Measurements from ENCODE around the gene PVR. TPM values are rescaled to one million over a fixed set of nuclear protein-coding genes. Genes with fewer than 3 reads are reported as not detected.

The PVR gene
- total RNA-seq, 2 donors from 2014 or later = 21.2 to 31.6 TPM

- peaks cover 12% of the 10 kb centered on the region for H3K9me3 Mint-ChIP-seq
- 71 to 92% methylated on average over 3 of the region's 3 CpGs for WGBS, 2 experiments (ENCODE audit: insufficient coverage in 1 of 2, insufficient read length in 1 of 2)
- no peaks in the 10 kb centered on the region for H3K27me3 ChIP-seq (ENCODE audit: control insufficient read depth, insufficient read depth, low read length, poor library complexity, severe bottlenecking)
- H3K4me3 ChIP-seq (ENCODE audit: low read length) = no peak overlapping the region
- peaks cover 4% of the 10 kb centered on the region for H3K4me1 ChIP-seq (ENCODE audit: control insufficient read depth, insufficient read depth, low read length)
- H3K9me3 ChIP-seq (ENCODE audit: control insufficient read depth, low read length) = peaks cover 18% of the 10 kb centered on the region
- H3K27ac ChIP-seq (ENCODE audit: low read depth, low read length) = no peak overlapping the region
- peaks cover 4% of the 10 kb centered on the region for H3K36me3 Mint-ChIP-seq (ENCODE audit: low read depth)
- peak overlapping the region; percentile 1 for H3K4me3 Mint-ChIP-seq
- TF ChIP-seq, protein P1, sequence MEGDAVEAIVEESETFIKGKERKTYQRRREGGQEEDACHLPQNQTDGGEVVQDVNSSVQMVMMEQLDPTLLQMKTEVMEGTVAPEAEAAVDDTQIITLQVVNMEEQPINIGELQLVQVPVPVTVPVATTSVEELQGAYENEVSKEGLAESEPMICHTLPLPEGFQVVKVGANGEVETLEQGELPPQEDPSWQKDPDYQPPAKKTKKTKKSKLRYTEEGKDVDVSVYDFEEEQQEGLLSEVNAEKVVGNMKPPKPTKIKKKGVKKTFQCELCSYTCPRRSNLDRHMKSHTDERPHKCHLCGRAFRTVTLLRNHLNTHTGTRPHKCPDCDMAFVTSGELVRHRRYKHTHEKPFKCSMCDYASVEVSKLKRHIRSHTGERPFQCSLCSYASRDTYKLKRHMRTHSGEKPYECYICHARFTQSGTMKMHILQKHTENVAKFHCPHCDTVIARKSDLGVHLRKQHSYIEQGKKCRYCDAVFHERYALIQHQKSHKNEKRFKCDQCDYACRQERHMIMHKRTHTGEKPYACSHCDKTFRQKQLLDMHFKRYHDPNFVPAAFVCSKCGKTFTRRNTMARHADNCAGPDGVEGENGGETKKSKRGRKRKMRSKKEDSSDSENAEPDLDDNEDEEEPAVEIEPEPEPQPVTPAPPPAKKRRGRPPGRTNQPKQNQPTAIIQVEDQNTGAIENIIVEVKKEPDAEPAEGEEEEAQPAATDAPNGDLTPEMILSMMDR (conservative IDR thresholded peaks at IDR 0.05) = no peak
- DNase-seq = no peak
- peaks cover 3% of the 10 kb centered on the region for H3K27me3 Mint-ChIP-seq (ENCODE audit: insufficient read depth)
- H3K4me1 Mint-ChIP-seq = peaks cover 31% of the 10 kb centered on the region
- H3K27ac Mint-ChIP-seq = no peak overlapping the region
- no peaks in the 10 kb centered on the region for H3K36me3 ChIP-seq (ENCODE audit: control insufficient read depth, insufficient read depth, low read length)
- H3K9ac ChIP-seq (ENCODE audit: extremely low read depth, low read length, poor library complexity, severe bottlenecking) = no peak overlapping the region
Observed at GRCh38 chr19:44597131-44597491, 46.6 kb upstream of the PVR start.

- peaks cover 3% of the 10 kb centered on the region for H3K27me3 Mint-ChIP-seq (ENCODE audit: insufficient read depth)
- H3K4me1 Mint-ChIP-seq = peaks cover 31% of the 10 kb centered on the region
- no peak overlapping the region for H3K27ac Mint-ChIP-seq
- H3K4me3 ChIP-seq (ENCODE audit: low read length) = peak overlapping the region; percentile 47
- H3K4me1 ChIP-seq (ENCODE audit: control insufficient read depth, insufficient read depth, low read length) = peaks cover 4% of the 10 kb centered on the region
- H3K27ac ChIP-seq (ENCODE audit: low read depth, low read length) = no peak overlapping the region
- no peak overlapping the region for H3K4me3 Mint-ChIP-seq
- no peak overlapping the region for H3K9ac ChIP-seq (ENCODE audit: extremely low read depth, low read length, poor library complexity, severe bottlenecking)
- no peaks in the 10 kb centered on the region for H3K36me3 Mint-ChIP-seq (ENCODE audit: low read depth)
- H3K9me3 ChIP-seq (ENCODE audit: control insufficient read depth, low read length) = peaks cover 9% of the 10 kb centered on the region
- peaks cover 6% of the 10 kb centered on the region for H3K9me3 Mint-ChIP-seq
- no peak for DNase-seq
- H3K27me3 ChIP-seq (ENCODE audit: control insufficient read depth, insufficient read depth, low read length, poor library complexity, severe bottlenecking) = no peaks in the 10 kb centered on the region
- no peaks in the 10 kb centered on the region for H3K36me3 ChIP-seq (ENCODE audit: control insufficient read depth, insufficient read depth, low read length)
- TF ChIP-seq, protein P1 (conservative IDR thresholded peaks at IDR 0.05) = no peak
Observed at GRCh38 chr19:44598355-44598754, 45.4 kb upstream of the PVR start.

GRCh38 chr19:44598880-44599279, 44.8 kb upstream of the PVR start:
- H3K27me3 Mint-ChIP-seq (ENCODE audit: insufficient read depth) = peaks cover 3% of the 10 kb centered on the region
- no peak overlapping the region for H3K27ac ChIP-seq (ENCODE audit: low read depth, low read length)
- no peak overlapping the region for H3K4me3 ChIP-seq (ENCODE audit: low read length)
- peaks cover 9% of the 10 kb centered on the region for H3K9me3 ChIP-seq (ENCODE audit: control insufficient read depth, low read length)
- H3K36me3 ChIP-seq (ENCODE audit: control insufficient read depth, insufficient read depth, low read length) = no peaks in the 10 kb centered on the region
- H3K9ac ChIP-seq (ENCODE audit: extremely low read depth, low read length, poor library complexity, severe bottlenecking) = no peak overlapping the region
- peaks cover 6% of the 10 kb centered on the region for H3K9me3 Mint-ChIP-seq
- H3K27ac Mint-ChIP-seq = no peak overlapping the region
- peaks cover 28% of the 10 kb centered on the region for H3K4me1 Mint-ChIP-seq
- TF ChIP-seq, protein P1 (conservative IDR thresholded peaks at IDR 0.05) = no peak
- no peak for DNase-seq
- H3K4me3 Mint-ChIP-seq = no peak overlapping the region
- 81 to 83% methylated on average over 1 to 3 of the region's 3 CpGs for WGBS, 2 experiments (ENCODE audit: insufficient coverage in 1 of 2, insufficient read length in 1 of 2)
- no peaks in the 10 kb centered on the region for H3K36me3 Mint-ChIP-seq (ENCODE audit: low read depth)
- H3K27me3 ChIP-seq (ENCODE audit: control insufficient read depth, insufficient read depth, low read length, poor library complexity, severe bottlenecking) = no peaks in the 10 kb centered on the region
- H3K4me1 ChIP-seq (ENCODE audit: control insufficient read depth, insufficient read depth, low read length) = peaks cover 4% of the 10 kb centered on the region

Measured in endodermal cell (in vitro differentiated cells).